ENCODE results near the gene EVI5L.
"Not testable (repeated sequence)": the region's sequence is repeated elsewhere in the genome, so short reads cannot be mapped to it uniquely, and the experiment has no call there.

The EVI5L gene

GRCh38 chr19:7856679-7857663, 27.0 kb downstream of the EVI5L start:
- no peak overlapping the region for H3K4me3 Mint-ChIP-seq
- H3K9me3 Mint-ChIP-seq = no peaks in the 10 kb centered on the region
- H3K36me3 Mint-ChIP-seq (ENCODE audit: low read depth) = no peaks in the 10 kb centered on the region
- DNase-seq (ENCODE audit: low spot score) = no peak
- peaks cover 3% of the 10 kb centered on the region for H3K4me1 Mint-ChIP-seq (ENCODE audit: low read depth)
- no peak overlapping the region for H3K27ac Mint-ChIP-seq
- H3K27me3 Mint-ChIP-seq (ENCODE audit: low read depth) = peaks cover 7% of the 10 kb centered on the region

GRCh38 chr19:7857727-7858108, 27.7 kb downstream of the EVI5L start:
- Mint-ChIP-seq H3K27me3 (ENCODE audit: low read depth) (peaks cover 7% of the 10 kb centered on the region), H3K27ac (no peak overlapping the region), H3K9me3 (no peaks in the 10 kb centered on the region), H3K4me1 (ENCODE audit: low read depth) (peaks cover 3% of the 10 kb centered on the region), H3K4me3 (no peak overlapping the region), H3K36me3 (ENCODE audit: low read depth) (no peaks in the 10 kb centered on the region)
- DNase-seq (ENCODE audit: low spot score) = no peak

DNA sequence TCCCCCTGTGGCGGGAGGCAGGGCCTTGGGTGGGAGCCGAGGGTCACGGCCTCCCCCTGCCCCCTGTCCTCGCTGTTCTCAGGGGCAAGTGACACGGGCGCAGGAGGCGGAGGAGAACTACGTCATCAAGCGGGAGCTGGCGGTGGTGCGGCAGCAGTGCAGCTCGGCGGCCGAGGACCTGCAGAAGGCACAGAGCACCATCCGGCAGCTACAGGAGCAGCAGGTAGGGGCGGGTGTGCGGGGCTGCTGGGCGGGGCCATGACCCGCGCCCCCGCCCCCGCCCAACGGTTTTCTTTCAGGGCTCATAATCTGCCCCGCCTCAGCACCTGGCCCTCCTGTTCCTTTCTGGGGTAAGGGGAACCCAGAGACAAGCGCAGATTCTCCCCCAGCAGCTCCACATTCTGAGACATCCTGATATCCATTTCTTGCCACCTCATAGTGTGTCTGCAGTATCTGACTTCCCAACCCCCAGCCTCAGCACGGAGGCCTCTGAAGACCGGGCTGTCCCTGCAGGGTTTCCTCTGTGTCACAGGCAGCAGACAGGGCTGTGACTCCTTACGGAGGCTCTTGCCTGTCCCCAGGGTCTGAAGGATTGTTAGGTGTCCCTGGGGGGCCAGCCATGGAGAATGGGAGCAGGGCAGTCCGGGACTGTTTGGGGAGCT, 28.2 kb downstream of the EVI5L start:
- Mint-ChIP-seq H3K4me3 (no peak overlapping the region), H3K27me3 (ENCODE audit: low read depth) (peaks cover 7% of the 10 kb centered on the region), H3K36me3 (ENCODE audit: low read depth) (no peaks in the 10 kb centered on the region), H3K27ac (no peak overlapping the region), H3K9me3 (no peaks in the 10 kb centered on the region), H3K4me1 (ENCODE audit: low read depth) (no peaks in the 10 kb centered on the region)
- DNase-seq (ENCODE audit: low spot score) = no peak

DNA sequence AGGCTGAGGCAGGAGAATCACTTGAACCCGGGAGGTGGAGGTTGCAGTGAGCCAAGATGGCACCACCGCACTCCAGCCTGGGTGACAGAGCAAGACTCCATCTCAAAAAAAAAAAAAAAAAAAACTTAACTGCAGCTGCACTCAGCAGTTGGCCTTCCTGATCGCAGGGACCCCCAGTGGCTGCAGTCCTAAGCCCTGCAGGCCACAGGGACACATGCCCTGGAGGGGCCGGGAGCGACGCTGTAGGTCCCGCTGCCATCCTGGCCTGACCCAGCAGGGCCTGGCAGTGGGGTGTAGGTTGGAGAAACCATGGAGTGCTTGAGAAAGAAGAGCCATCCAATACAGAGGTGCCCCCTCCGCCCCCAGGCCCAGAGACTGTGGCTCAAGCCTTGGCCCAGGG, 29.1 kb downstream of the EVI5L start:
- not testable (repeated sequence) for H3K4me3 Mint-ChIP-seq; H3K4me1 Mint-ChIP-seq (ENCODE audit: low read depth); H3K9me3 Mint-ChIP-seq; H3K36me3 Mint-ChIP-seq (ENCODE audit: low read depth); H3K27ac Mint-ChIP-seq; DNase-seq (ENCODE audit: low spot score)
- peaks cover 14% of the 10 kb centered on the region for H3K27me3 Mint-ChIP-seq (ENCODE audit: low read depth)

- no peaks in the 10 kb centered on the region for H3K9me3 Mint-ChIP-seq
- no peak overlapping the region for H3K27ac Mint-ChIP-seq
- DNase-seq (ENCODE audit: low spot score) = no peak
- H3K4me1 Mint-ChIP-seq (ENCODE audit: low read depth) = peaks cover under 1% of the 10 kb centered on the region
- no peaks in the 10 kb centered on the region for H3K36me3 Mint-ChIP-seq (ENCODE audit: low read depth)
- peaks cover 23% of the 10 kb centered on the region for H3K27me3 Mint-ChIP-seq (ENCODE audit: low read depth)
- no peak overlapping the region for H3K4me3 Mint-ChIP-seq
Measured at GRCh38 chr19:7859831-7860713, 30.1 kb downstream of the EVI5L start.

DNA sequence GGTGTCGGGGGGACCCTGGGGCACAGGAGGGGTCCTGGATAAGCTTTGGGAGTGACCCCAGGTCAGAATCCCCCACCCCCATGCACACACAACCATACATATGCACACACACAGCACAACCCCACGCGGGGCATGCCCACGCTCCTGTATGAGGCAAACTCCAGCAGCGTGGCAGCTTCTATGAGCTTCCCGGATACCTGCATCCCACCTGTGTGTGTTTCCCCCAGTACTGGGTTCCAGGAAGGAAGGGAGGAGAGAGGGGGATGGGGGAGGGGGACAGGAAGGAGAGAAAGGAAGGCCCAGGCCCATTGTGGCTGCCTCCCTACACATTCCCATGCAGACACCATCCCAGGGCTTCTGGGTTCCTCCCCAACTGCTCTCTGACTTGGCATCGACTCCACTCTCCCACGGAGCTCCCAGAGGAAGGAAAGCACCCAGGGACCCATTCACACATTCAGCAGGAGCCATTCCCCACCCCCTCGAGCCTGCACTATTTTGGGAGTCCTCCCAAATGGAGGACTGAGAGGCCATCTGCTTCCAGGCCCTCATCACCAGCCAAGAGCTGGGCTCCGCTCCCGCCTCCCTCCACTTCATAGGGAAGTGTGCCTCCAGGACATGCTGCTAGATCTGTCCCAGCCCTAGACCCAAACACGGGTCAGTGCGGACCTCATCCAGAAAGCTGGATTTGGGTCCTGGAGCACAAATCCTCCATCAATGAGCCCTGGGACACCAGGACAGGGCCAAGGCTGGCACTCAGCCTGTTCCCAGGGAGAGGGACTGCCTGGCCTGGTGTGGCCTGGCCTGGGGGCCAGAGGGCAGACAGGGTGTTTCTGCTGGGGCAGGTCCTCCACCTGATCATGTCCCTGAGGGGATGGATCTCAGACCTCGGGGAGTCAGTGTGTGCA, 30.9 kb downstream of the EVI5L start:
- DNase-seq (ENCODE audit: low spot score) = no peak
- Mint-ChIP-seq H3K36me3 (ENCODE audit: low read depth) (no peaks in the 10 kb centered on the region), H3K4me1 (ENCODE audit: low read depth) (peaks cover 6% of the 10 kb centered on the region), H3K4me3 (peak overlapping the region; percentile 12), H3K27me3 (ENCODE audit: low read depth) (peaks cover 29% of the 10 kb centered on the region), H3K27ac (no peak overlapping the region), H3K9me3 (no peaks in the 10 kb centered on the region)

DNA sequence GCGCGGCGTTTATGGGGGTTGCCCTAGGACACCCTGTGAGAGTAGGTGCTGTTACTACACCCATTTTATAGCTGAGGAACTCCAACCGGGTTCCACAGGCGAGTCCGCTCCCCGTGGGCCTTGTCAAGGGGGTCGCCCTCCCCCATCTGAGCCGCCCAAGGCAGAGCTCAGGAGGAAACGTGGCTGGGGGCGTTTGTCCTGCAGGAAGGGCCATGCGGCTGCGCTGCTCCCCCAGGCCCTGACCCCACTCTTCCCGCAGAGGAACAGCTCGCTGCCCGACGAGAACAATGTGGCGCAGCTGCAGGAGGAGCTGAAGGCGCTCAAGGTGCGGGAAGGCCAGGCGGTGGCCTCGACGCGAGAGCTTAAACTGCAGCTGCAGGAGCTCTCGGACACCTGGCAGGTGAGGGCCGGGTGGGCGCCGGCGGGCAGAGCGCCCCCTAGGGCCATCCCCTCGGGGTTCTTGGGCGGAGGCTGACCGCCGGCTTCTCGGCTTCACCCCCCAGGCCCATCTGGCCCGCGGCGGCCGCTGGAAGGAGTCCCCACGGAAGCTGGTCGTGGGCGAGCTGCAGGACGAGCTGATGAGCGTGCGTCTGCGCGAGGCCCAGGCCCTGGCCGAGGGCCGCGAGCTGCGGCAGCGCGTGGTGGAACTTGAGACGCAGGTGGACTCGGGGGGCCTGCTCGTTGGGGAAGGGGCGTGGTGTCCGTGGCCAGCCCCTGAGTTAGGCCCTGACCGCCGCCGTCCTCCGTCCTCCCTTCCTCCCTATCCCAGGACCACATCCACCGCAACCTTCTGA, 31.8 kb downstream of the EVI5L start:
- Mint-ChIP-seq H3K4me3 (peak overlapping the region; percentile 12), H3K27me3 (ENCODE audit: low read depth) (peaks cover 33% of the 10 kb centered on the region), H3K9me3 (no peaks in the 10 kb centered on the region), H3K4me1 (ENCODE audit: low read depth) (peaks cover 6% of the 10 kb centered on the region), H3K27ac (no peak overlapping the region), H3K36me3 (ENCODE audit: low read depth) (no peaks in the 10 kb centered on the region)
- DNase-seq (ENCODE audit: low spot score) = no peak

DNA sequence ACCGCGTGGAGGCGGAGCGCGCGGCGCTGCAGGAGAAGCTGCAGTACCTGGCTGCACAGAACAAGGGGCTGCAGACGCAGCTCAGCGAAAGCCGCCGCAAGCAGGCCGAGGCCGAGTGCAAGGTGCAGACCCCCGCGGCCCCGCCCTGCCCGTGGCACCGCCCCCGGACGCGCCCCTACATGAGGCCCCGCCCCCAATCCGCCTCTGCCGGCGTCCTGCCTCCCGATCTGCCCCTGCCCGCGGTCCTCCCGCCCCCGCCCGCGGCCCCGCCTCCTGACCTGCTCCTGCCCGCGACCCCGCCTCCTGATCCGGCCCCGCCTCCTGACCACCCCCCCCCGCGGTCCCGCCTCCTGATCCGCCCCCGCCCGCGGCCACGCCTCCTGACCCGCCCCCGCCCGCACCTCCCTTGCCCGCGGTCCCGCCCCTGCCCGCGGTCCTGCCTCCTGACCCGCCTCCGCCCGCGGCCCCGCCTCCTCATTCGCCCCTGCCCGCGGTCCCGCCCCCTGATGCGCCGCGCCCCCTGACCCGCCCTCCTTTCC, 32.5 kb downstream of the EVI5L start:
- Mint-ChIP-seq H3K4me1 (ENCODE audit: low read depth) (peaks cover 6% of the 10 kb centered on the region), H3K27me3 (ENCODE audit: low read depth) (peaks cover 39% of the 10 kb centered on the region), H3K36me3 (ENCODE audit: low read depth) (no peaks in the 10 kb centered on the region), H3K27ac (no peak overlapping the region), H3K9me3 (no peaks in the 10 kb centered on the region), H3K4me3 (no peak overlapping the region)
- peak; percentile 59 for DNase-seq (ENCODE audit: low spot score)

- Mint-ChIP-seq H3K9me3 (no peaks in the 10 kb centered on the region), H3K4me3 (no peak overlapping the region), H3K27ac (no peak overlapping the region), H3K36me3 (ENCODE audit: low read depth) (no peaks in the 10 kb centered on the region), H3K4me1 (ENCODE audit: low read depth) (peaks cover 6% of the 10 kb centered on the region), H3K27me3 (ENCODE audit: low read depth) (peaks cover 47% of the 10 kb centered on the region)
- DNase-seq (ENCODE audit: low spot score) = no peak
Measured at GRCh38 chr19:7863157-7863970, 33.3 kb downstream of the EVI5L start.

DNA sequence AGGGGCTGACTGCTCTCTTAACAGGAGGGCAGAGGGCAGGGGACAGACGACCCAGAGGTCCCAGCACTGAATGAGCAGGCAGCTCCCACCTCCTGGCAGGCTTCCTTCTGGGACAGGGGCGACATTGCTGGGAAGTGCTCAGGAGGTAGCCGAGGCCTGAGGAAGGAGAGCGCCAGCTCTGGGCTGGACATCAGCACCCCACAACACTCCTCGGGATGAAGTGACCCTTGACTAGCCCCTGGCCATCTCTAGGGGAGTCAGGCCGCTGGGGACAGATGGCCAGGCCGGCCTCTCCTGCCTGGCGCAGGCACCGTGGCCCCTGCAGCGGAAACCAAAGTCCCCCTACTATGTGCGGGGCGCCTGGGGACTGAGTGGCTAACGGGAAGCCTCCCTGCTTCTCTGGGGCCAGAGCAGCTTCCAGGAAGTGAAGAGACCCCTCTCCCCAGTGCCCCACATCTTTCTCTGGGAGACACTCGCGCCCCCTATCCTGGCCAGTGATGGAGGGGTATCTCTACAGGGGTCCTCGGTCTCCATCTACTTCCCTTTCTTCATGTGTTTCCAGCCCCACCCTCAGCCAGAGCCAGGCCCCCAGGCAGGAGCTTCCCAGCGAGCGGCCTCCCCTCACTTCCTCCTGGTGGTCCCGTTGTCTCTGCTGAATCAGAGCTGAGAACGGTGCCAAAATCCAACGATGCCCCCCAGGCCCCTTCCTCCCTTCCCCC, 34.1 kb downstream of the EVI5L start:
- no peak overlapping the region for H3K27ac Mint-ChIP-seq
- peaks cover 10% of the 10 kb centered on the region for H3K4me1 Mint-ChIP-seq (ENCODE audit: low read depth)
- H3K36me3 Mint-ChIP-seq (ENCODE audit: low read depth) = no peaks in the 10 kb centered on the region
- no peaks in the 10 kb centered on the region for H3K9me3 Mint-ChIP-seq
- H3K27me3 Mint-ChIP-seq (ENCODE audit: low read depth) = peaks cover 52% of the 10 kb centered on the region
- DNase-seq (ENCODE audit: low spot score) = no peak
- H3K4me3 Mint-ChIP-seq = no peak overlapping the region

- Mint-ChIP-seq H3K4me3 (no peak overlapping the region), H3K27ac (no peak overlapping the region), H3K4me1 (ENCODE audit: low read depth) (peaks cover 10% of the 10 kb centered on the region), H3K9me3 (no peaks in the 10 kb centered on the region), H3K27me3 (ENCODE audit: low read depth) (peaks cover 52% of the 10 kb centered on the region), H3K36me3 (ENCODE audit: low read depth) (no peaks in the 10 kb centered on the region)
- DNase-seq (ENCODE audit: low spot score) = no peak
Measured at GRCh38 chr19:7864690-7865074, 34.7 kb downstream of the EVI5L start.

Data from T-helper 2 cell treated with Interferon-gamma antibody and Interleukin-4, amounts not matched to agents 5 μg/mL and 100 μg/mL, for 36 hours (primary cell).